HCT116 (cell line): ENCODE results near the gene AGTPBP1. TPM values are rescaled to one million over a fixed set of nuclear protein-coding genes. Genes with fewer than 3 reads are reported as not detected.
"Not testable (repeated sequence)": the region's sequence is repeated elsewhere in the genome, so short reads cannot be mapped to it uniquely, and the experiment has no call there.

Experiments used
- ATAC-seq: fragments of 200-7000 bp; cut with Tn5 transposase; 2 replicates; pipeline ENCODE4 v1.9.1; 2020; ENCODE audit warnings: mild to moderate bottlenecking, moderate library complexity
- BruUV-seq: library from RNA; stranded (reverse); fragments of 400-500 nt; replicated peaks from 2 replicates; lab custom pipeline; 2021; lab: Mats Ljungman, UMichigan
- CTCF ChIA-PET: fragments of 300-600 bp; sonication (Branson Sonifier 250); formaldehyde crosslinking; loops from one replicate; lab custom pipeline; 2021; ENCODE audit warnings: antibody characterized with exemption; lab: Charles Lee
- POLR2A ChIA-PET: fragments of 300-600, 350-600 bp; sonication (Branson Sonifier 250); formaldehyde crosslinking; loops from one replicate; lab custom pipeline; 2021; ENCODE audit warnings: antibody characterized with exemption; lab: Charles Lee
- RAD21 ChIA-PET, 2 experiments: fragments of 300-600 bp; sonication (Branson Sonifier 250); formaldehyde crosslinking; loops; one replicate each; lab custom pipeline; 2023; ENCODE audit warnings: low total read pairs in 2 of 2; ENCODE audit not compliant: uncharacterized antibody in 2 of 2, unreplicated experiment in 2 of 2, low non-redundant PET in 1 of 2; lab: Charles Lee
- DNase-seq: peaks from one replicate; pipeline ENCODE4 v3.0.0-alpha.2; 2010; ENCODE audit warnings: low read depth, low spot score
- H2AFZ ChIP-seq: fragments of 200-600 bp; shearing (Covaris generic), sonication (generic); 2 replicates; pipeline ENCODE4 v1.6.1; 2017; ENCODE audit warnings: low read depth, mixed run types, mixed read lengths, antibody characterized with exemption, low read length; ENCODE audit not compliant: poor library complexity, severe bottlenecking
- H3K27ac ChIP-seq: 2 replicates; pipeline ENCODE4 v1.5.1; 2012; ENCODE audit warnings: low read depth, low read length
- H3K27me3 ChIP-seq: fragments of 200-600 bp; sonication (generic); 2 replicates; pipeline ENCODE4 v1.6.1; 2016; ENCODE audit warnings: mixed run types, low read length, mixed read lengths; ENCODE audit not compliant: insufficient read depth
- H3K36me3 ChIP-seq, 2 experiments: fragments of 200-500 bp in 1 of 2; fragments of 200-600 bp in 1 of 2; sonication (Bioruptor generic) in 1 of 2; sonication (generic) in 1 of 2; 2 replicates each; pipeline versions ENCODE4 v1.5.1 to v1.6.1; 2014 to 2016; ENCODE audit warnings: low read length in 2 of 2, inconsistent platforms in 1 of 2, mixed read lengths in 1 of 2, mixed run types in 1 of 2; ENCODE audit not compliant: insufficient read depth in 2 of 2, control insufficient read depth in 1 of 2
- H3K4me1 ChIP-seq, 2 experiments: fragments of 200-600 bp in 1 of 2; sonication (generic) in 1 of 2; 2 replicates each; pipeline versions ENCODE4 v1.5.1 to v1.6.1; 2012 to 2017; ENCODE audit warnings: low read length in 2 of 2, inconsistent platforms in 1 of 2, mild to moderate bottlenecking in 1 of 2, mixed read lengths in 1 of 2, mixed run types in 1 of 2, moderate library complexity in 1 of 2; ENCODE audit not compliant: insufficient read depth in 2 of 2, control insufficient read depth in 1 of 2
- H3K4me2 ChIP-seq: fragments of 200-600 bp; sonication (generic); 2 replicates; pipeline ENCODE4 v1.6.1; 2017; ENCODE audit warnings: mixed run types, low read length, mixed read lengths
- H3K4me3 ChIP-seq, 2 experiments: fragments of 200-600 bp in 1 of 2; sonication (generic) in 1 of 2; replicated peaks in 1 of 2; 2 replicates each; pipeline ENCODE4 v1.5.1; 2011 to 2016; ENCODE audit warnings: low read length in 2 of 2, control low read depth in 1 of 2, low read depth in 1 of 2, mild to moderate bottlenecking in 1 of 2, mixed read lengths in 1 of 2, mixed run types in 1 of 2
- H3K79me2 ChIP-seq: fragments of 200-600 bp; sonication (generic); 2 replicates; pipeline ENCODE4 v1.6.1; 2017; ENCODE audit warnings: mild to moderate bottlenecking, mixed run types, low read length, moderate library complexity, mixed read lengths; ENCODE audit not compliant: insufficient read depth
- H3K9ac ChIP-seq: fragments of 200-600 bp; sonication (generic); 2 replicates; pipeline ENCODE4 v1.6.1; 2016; ENCODE audit warnings: low read length, mixed read lengths
- H3K9me2 ChIP-seq: fragments of 200-600 bp; sonication (generic), shearing (Covaris generic); 2 replicates; pipeline ENCODE4 v1.6.1; 2017; ENCODE audit warnings: mixed run types, mild to moderate bottlenecking, moderate library complexity; ENCODE audit not compliant: insufficient read depth
- H3K9me3 ChIP-seq, 2 experiments: fragments of 200-500 bp in 1 of 2; fragments of 200-600 bp in 1 of 2; sonication (Bioruptor generic) in 1 of 2; sonication (generic) in 1 of 2; 2 replicates each; pipeline ENCODE4 v1.6.1; 2014 to 2017; ENCODE audit warnings: low read length in 2 of 2, mixed read lengths in 2 of 2, inconsistent platforms in 1 of 2, low read depth in 1 of 2, mild to moderate bottlenecking in 1 of 2, mixed run types in 1 of 2, moderate library complexity in 1 of 2; ENCODE audit not compliant: control insufficient read depth in 1 of 2, insufficient read depth in 1 of 2
- H4K20me1 ChIP-seq: fragments of 200-600 bp; sonication (generic), shearing (Covaris generic); 2 replicates; pipeline ENCODE4 v1.6.1; 2017; ENCODE audit warnings: mixed run types, mild to moderate bottlenecking, moderate library complexity; ENCODE audit not compliant: insufficient read depth
- ATF3 ChIP-seq: IDR thresholded peaks from 2 replicates; pipeline ENCODE4 v1.6.1; 2012
- CTCF ChIP-seq, 3 experiments: fragments of 200-600 bp in 1 of 3; sonication (generic) in 1 of 3; IDR thresholded peaks in 2 of 3; conservative IDR thresholded peaks in 1 of 3; 2 replicates each; pipeline ENCODE4 v1.5.1; 2012 to 2017; ENCODE audit warnings: low read depth in 2 of 3, low read length in 2 of 3, antibody characterized with exemption in 1 of 3, borderline replicate concordance in 1 of 3, control low read depth in 1 of 3, mild to moderate bottlenecking in 1 of 3, mixed read lengths in 1 of 3, mixed run types in 1 of 3, moderate library complexity in 1 of 3; ENCODE audit not compliant: insufficient read depth in 1 of 3
- FOSL1 ChIP-seq: IDR thresholded peaks from 2 replicates; pipeline ENCODE4 v1.6.1; 2012; ENCODE audit warnings: low read depth
- RAD21 ChIP-seq: IDR thresholded peaks from 2 replicates; pipeline ENCODE4 v1.6.1; 2012; ENCODE audit warnings: low read depth, mild to moderate bottlenecking
- SP1 ChIP-seq: IDR thresholded peaks from 2 replicates; pipeline ENCODE4 v1.6.1; 2012; ENCODE audit warnings: low read depth
- intact Hi-C: fragments of 100-400 bp; cut with micrococcal nuclease; formaldehyde crosslinking; loops from 2 replicates; pipeline ENCODE4 v1.10.0; 2022
- total RNA-seq: library from RNA; stranded (reverse); gene quantifications from one replicate; pipeline ENCODE4 v1.2.1, GENCODE V29; 2021; ENCODE audit not compliant: unreplicated experiment

Gene AGTPBP1
- total RNA-seq, 1 experiment from 2014 or later, result 17.4 TPM

- no peak for TF ChIP-seq ATF3
- peak; percentile 63 for TF ChIP-seq SP1
- no peak for TF ChIP-seq FOSL1
These were observed at the start of gene AGTPBP1 (continued) for GRCh38 chr9:85741875-85742596.

GRCh38 chr9:85786116-85786515 is 44.4 kb upstream of the AGTPBP1 start:
- POLR2A ChIA-PET, DNase-seq: not testable (repeated sequence)
- CTCF ChIA-PET, result interaction anchor here (1.5 kb wide), 1 partner anchor 88 kb away, joined by 11 read pairs; no protein-coding TSS in a partner anchor

GRCh38 chr9:85773844-85774243 is 32.1 kb upstream of the AGTPBP1 start:
- H3K36me3 ChIP-seq, H3K4me2 ChIP-seq, H3K79me2 ChIP-seq, H3K9me2 ChIP-seq, BruUV-seq, POLR2A ChIA-PET, DNase-seq, H2AFZ ChIP-seq, H3K9me3 ChIP-seq, CTCF ChIA-PET, intact Hi-C loops, H3K4me3 ChIP-seq, H3K4me1 ChIP-seq, H3K9ac ChIP-seq, H3K27me3 ChIP-seq, ATAC-seq, H3K27ac ChIP-seq, H4K20me1 ChIP-seq: not testable (repeated sequence)
- RAD21 ChIA-PET, result interaction anchor here in 1 of 2 experiments (0.7 kb wide), 1 partner anchor 505 kb away, joined by 10 read pairs; no protein-coding TSS in a partner anchor

More at GRCh38 chr9:85786116-85786515, 44.4 kb upstream of the AGTPBP1 start:
- ATAC-seq, result peak; percentile 84
- not testable (repeated sequence) for H3K36me3 ChIP-seq, H3K4me1 ChIP-seq, H3K27me3 ChIP-seq, H3K4me3 ChIP-seq, H4K20me1 ChIP-seq, H3K9ac ChIP-seq, H3K79me2 ChIP-seq, H3K9me3 ChIP-seq, H2AFZ ChIP-seq, BruUV-seq, H3K27ac ChIP-seq, H3K9me2 ChIP-seq
- RAD21 ChIA-PET, result interaction anchor here in 1 of 2 experiments (0.7 kb wide), 1 partner anchor 87 kb away, joined by 3 read pairs; no protein-coding TSS in a partner anchor
- TF ChIP-seq CTCF (IDR thresholded peaks at IDR 0.05 in 2 of 3, conservative IDR thresholded peaks at IDR 0.05 in 1 of 3; ENCODE audit: borderline replicate concordance in 1 of 3, insufficient read depth in 1 of 3, low read depth in 2 of 3, low read length in 2 of 3) (peak in 2 of 3 experiments; percentile 16 to 28; a peak in 2 of 6 replicates), RAD21 (peak; percentile 41)
- intact Hi-C loops, result loop anchor here (2.0 to 10.0 kb wide), 3 partner anchors 87 to 1391 kb away; no protein-coding TSS in a partner anchor
- peak overlapping the region; percentile 41; the same call in 1 of the 2 replicates for H3K4me2 ChIP-seq

- H3K79me2 ChIP-seq, H3K27ac ChIP-seq, DNase-seq, H2AFZ ChIP-seq, ATAC-seq, H3K4me1 ChIP-seq, CTCF ChIA-PET, H3K4me2 ChIP-seq, POLR2A ChIA-PET, H3K9me2 ChIP-seq, H4K20me1 ChIP-seq, intact Hi-C loops, BruUV-seq, H3K9me3 ChIP-seq, H3K4me3 ChIP-seq, H3K36me3 ChIP-seq, H3K9ac ChIP-seq, H3K27me3 ChIP-seq, RAD21 ChIA-PET: not testable (repeated sequence)
These were observed 20.0 kb upstream of the AGTPBP1 start for GRCh38 chr9:85761802-85762201.
